ENCODE data around the gene ZBTB12.
"Not testable (repeated sequence)": the region's sequence is repeated elsewhere in the genome, so short reads cannot be mapped to it uniquely, and the experiment has no call there.

ZBTB12 gene

DNA sequence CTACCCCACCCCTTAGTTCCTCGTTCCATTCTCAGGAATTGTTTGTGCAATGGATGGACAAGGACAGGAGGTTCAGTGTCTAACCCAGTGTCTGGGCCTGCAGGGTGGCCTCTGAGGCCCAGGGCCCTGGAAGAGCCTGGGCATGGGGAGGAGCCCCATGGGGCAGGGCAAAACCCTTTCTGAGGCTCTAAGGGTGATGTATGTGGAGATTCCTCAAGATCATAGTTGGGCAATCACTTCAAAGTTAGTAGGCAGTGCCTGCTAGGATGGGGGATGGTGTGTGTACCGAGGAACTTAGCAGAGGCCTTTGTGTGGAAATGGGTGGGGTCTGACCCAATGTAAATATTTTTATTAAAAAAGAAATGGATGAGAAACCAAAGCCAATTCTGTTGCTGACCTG is 18.9 kb upstream of the ZBTB12 start:
- no peak for DNase-seq

- no peak for DNase-seq
These were observed 17.9 kb upstream of the ZBTB12 start for GRCh38 chr6:31919624-31920303.

GRCh38 chr6:31918069-31918720 is 16.3 kb upstream of the ZBTB12 start:
- DNase-seq: no peak

DNA sequence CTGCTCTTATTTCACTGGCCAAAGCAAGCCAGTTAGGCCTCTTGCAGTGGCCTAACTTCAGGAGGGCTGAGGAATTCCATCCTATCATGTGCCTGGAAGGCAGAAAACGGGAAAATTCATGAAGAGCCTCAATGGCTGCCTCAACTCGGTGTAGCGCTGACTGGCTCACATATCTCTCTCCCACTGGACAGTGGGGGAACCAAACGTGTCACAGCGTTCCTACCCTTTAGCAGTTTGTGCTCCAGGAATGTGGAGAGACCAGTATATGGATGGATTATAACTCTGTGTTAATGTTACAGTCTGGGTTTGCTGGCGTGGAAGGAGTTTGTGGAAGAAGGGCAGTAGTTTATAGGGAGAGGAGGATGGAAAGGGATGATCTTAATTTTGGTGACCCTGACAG is 13.9 kb upstream of the ZBTB12 start:
- no peak for DNase-seq

- DNase-seq: no peak
These were observed 13.5 kb upstream of the ZBTB12 start for GRCh38 chr6:31915351-31915750.

GRCh38 chr6:31911826-31912585 is 10.1 kb upstream of the ZBTB12 start:
- no peak for DNase-seq

- not testable (repeated sequence) for DNase-seq
These were observed 7.4 kb upstream of the ZBTB12 start for GRCh38 chr6:31909298-31909697.

DNA sequence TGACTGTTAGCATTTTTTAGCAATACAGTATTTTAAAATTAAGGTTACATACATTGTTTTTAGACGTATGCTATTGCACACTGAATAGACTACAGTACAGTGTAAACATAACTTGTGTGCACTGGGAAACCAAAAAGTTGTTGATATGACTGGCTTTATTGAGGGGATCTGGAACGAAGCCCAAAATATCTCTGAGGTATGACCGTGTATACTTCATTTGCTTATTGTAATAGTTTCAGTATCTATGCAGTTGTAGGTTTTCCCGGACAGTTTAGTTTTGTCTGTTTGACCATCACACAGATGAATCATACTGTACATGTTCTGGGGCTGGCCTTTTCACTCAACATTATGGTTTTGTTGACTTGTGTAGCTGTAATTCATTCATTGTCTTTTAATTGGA is 6.9 kb upstream of the ZBTB12 start:
- no peak for DNase-seq

GRCh38 chr6:31908255-31908654 is 6.4 kb upstream of the ZBTB12 start:
- not testable (repeated sequence) for DNase-seq

DNA sequence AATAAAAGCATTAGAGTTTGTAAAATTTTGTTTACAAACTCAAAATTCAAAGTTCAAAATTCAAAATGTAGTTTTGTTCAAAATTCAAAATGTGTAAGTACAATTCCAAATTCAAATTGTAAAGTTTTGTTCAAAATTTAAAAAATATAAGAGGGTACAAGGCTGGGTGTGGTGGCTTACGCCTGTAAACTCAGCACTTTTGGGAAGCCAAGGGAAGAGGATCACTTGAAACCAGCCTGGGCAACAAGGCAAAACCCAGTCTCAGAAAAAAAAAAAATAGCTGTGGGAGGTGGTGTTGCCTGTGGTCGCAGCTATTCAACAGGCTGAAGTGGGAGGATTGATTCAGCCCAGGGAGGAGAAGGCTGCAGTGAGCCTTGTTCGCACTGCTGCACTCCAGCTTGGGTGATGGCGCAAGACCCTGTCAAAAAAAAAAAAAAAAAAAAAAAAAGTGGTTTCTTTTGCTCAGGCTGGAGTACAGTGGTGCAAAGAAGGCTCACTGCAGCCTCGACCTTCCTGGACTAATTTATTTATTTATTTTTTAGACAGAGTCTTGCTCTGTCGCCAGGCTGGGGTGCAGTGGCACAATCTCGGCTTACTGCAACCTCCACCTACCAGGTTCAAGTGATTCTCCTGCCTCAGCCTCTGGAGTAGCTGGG is 5.4 kb upstream of the ZBTB12 start:
- peak; percentile 57 for DNase-seq

DNA sequence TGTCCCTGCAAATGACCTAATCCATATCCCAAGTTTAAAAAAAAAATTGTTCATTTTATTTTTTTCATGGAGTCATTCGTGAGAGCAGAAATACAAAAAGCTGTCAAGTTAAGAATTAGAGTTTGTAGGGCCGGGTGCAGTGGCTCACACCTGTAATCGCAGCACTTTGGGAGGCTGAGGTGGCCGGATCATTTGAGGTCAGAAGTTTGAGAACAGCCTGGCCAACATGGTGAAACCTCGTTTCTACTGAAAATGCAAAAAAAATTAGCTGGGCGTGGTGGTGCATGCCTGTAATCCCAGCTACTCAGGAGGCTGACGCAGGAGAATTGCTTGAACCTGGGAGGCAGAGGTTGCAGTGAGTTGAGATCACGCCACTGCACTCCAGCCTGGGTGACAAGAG is 4.8 kb upstream of the ZBTB12 start:
- not testable (repeated sequence) for DNase-seq

DNA sequence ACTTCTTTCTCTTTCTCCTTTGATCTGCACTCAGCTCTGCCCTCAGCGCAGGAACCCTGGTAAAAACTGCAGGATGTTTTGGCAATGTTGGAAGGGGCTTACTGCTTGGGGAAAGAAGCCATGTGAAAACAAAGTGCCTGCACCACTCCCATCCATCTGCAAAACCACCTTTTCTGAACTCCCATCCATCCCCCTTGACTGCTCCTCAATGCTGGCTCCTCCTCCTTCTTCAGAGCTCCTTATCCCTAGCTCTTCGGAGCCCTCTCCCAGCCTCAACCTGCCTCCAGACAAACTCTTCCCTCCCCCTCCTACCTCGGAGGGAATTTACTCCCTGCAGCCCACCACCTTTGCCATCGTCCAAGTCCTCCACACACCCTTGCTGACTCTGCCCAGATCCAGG is 4.2 kb upstream of the ZBTB12 start:
- no peak for DNase-seq

DNA sequence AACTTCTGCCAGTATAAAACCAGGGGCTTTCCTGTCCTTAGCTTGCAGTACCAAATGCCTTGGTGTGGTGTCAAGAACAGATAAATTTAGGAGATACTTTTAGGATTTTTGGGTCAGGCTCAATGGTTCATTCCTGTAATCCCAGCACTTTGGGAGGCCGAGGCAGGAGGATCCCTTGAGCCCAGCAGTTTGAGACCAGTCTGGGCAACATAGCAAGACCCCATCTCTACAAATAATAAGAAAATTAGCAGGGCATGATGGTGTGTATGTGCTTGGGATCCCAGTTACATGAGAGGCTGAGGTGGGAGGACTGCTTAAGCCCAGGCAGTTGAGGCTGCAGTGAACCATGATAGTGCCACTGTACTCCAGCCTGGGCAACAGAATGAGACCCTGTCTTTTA is 3.2 kb upstream of the ZBTB12 start:
- DNase-seq: no peak

DNA sequence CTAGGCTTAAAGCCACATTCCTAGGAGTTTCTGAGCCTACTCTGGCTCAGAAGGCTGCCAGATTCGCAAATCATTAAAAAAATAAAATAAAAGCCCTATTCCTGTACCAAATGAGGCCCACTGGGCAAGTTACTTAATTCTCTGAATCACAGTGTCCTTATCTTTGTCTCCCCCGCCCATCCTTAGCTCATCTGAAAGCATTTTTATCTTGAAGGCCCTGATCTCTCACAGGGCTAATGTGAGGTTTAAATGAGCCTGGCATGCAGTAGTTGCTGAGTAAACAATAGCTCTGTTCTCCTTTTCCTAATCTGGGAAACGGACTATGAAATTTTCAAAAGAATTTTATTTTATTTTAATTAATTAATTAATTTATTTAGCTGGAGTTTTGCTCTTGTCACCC is 2.1 kb upstream of the ZBTB12 start:
- DNase-seq: no peak

DNA sequence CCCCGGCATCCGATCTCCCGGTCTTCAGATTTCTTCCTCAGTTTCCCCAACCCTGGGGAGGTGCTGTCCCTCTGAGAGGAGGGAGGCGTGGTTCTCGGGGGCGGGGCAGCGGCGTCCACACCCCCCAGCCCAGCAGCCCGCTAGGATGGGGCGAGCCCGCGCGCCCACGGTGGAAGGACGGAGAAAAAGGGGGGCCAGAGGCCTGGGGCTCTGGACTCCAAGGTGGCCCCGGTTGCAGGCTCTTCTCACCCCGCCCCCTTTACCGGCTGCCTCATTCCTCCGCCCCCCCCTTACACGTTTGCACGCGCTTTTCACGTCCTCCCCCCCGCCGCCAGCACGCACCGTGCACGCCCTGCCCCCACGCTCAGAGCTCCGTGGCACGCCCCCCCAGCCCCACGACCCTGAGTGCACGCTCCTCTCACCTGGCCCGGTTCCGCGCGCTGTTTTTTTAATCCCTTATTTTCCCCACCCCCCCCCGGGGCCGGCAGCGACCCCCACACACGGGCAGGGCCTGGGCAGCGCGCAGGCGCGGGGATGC is 402 bp downstream of the ZBTB12 start:
- no peak for DNase-seq

- DNase-seq: no peak
These were observed 920 bp downstream of the ZBTB12 start for GRCh38 chr6:31900917-31901414.

- no peak for DNase-seq
These were observed 1.8 kb downstream of the ZBTB12 start for GRCh38 chr6:31899882-31900722.

DNA sequence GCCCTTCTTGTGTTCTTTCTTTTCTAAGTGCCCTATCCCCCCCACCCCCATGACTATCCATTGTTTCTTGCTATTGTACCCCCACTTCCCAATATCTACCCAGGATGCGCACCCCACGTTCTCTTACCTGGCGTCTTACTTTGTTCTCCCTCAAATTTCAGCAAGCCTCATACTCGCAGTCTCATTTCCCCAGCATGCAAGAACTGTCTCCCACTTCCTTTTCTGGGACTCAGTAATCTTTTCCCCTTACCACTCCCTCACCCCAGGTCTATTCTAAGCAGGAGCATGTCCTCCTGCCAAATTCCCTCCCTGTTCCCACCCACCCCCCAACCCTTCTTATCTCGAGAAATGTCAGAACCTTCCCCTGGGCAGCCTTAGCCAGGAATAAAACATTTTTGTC is 2.7 kb downstream of the ZBTB12 start:
- DNase-seq: no peak

- no peak for DNase-seq
These were observed 3.4 kb downstream of the ZBTB12 start for GRCh38 chr6:31898383-31899011.

DNA sequence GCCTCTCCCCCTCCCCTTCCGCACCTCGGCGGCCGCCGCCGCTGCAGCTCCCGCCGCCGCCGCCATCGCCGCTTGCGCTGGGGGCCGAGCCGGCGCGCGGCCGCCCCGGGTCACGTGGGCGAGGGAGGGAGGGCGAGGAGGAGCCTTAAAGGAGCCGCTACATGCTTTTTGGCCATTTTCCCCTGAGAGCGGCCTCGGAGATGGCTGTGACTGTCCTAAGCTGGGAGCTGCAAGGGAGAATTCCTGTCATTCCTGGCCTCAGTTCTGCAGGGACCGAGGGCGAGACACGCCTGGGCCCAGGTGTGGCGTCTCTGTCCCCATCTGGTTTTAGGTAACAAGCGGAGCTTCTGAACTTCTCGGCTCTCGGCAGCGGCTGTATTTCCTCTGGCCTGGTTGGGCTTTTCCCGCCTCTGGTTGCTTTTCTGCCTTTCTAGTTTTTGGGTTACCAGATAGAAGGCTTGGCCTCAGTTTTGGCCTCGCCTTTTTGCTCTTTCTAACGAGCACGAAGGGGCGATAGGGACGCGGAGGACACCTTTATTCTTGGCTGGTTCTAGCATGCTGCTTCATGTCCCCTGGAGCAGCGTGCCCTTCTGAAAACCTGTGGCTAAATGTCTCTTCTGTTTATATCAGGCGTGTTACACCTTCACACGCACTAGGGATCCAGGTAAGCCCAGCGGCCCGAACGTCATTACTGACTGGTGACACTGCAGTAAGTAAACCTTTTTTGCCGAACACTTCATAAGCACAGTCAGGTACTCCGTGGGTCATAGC is 4.1 kb downstream of the ZBTB12 start, which contains the start of gene EHMT2:
TSS of gene EHMT2 (minus strand) at position 87 of the 771 bp plus-strand sequence. CDS start at position 66, 21 bp downstream.
- DNase-seq: peak; percentile 32

All from SIG-M5 (cell line).